ENCODE data around the gene S100A11.

The S100A11 gene

GRCh38 chr1:152023221-152023620, 13.6 kb downstream of the S100A11 start:
- H3K36me3 ChIP-seq (ENCODE audit: control insufficient read depth, insufficient read depth, low read length): no peaks in the 10 kb centered on the region
- no peak overlapping the region for H3K4me3 ChIP-seq (ENCODE audit: low read depth, low read length)
- peaks cover 5% of the 10 kb centered on the region; the same call in 1 of the 2 replicates for H3K4me1 ChIP-seq (ENCODE audit: control insufficient read depth, insufficient read depth, low read length)
- H3K9me3 ChIP-seq (ENCODE audit: control insufficient read depth, insufficient read depth, low read depth, low read length): no peaks in the 10 kb centered on the region
- H3K27me3 ChIP-seq (ENCODE audit: control insufficient read depth, insufficient read depth, low read length): no peaks in the 10 kb centered on the region; the same call in 1 of the 2 replicates
- no peak overlapping the region for H3K27ac ChIP-seq (ENCODE audit: low read depth, low read length)
- no peak overlapping the region for H3K9ac ChIP-seq (ENCODE audit: low read length)

- Histone ChIP-seq H3K4me1 (ENCODE audit: control insufficient read depth, insufficient read depth, low read length) (peaks cover 5% of the 10 kb centered on the region; the same call in 1 of the 2 replicates), H3K36me3 (ENCODE audit: control insufficient read depth, insufficient read depth, low read length) (no peaks in the 10 kb centered on the region), H3K9ac (ENCODE audit: low read length) (no peak overlapping the region), H3K27ac (ENCODE audit: low read depth, low read length) (no peak overlapping the region), H3K9me3 (ENCODE audit: control insufficient read depth, insufficient read depth, low read depth, low read length) (no peaks in the 10 kb centered on the region), H3K27me3 (ENCODE audit: control insufficient read depth, insufficient read depth, low read length) (no peaks in the 10 kb centered on the region; the same call in 1 of the 2 replicates), H3K4me3 (ENCODE audit: low read depth, low read length) (no peak overlapping the region)
These were observed 14.3 kb downstream of the S100A11 start for GRCh38 chr1:152022474-152022873.

- no peaks in the 10 kb centered on the region for H3K9me3 ChIP-seq (ENCODE audit: control insufficient read depth, insufficient read depth, low read depth, low read length)
- no peaks in the 10 kb centered on the region; the same call in 1 of the 2 replicates for H3K27me3 ChIP-seq (ENCODE audit: control insufficient read depth, insufficient read depth, low read length)
- no peak overlapping the region for H3K9ac ChIP-seq (ENCODE audit: low read length)
- H3K4me3 ChIP-seq (ENCODE audit: low read depth, low read length): no peak overlapping the region
- H3K27ac ChIP-seq (ENCODE audit: low read depth, low read length): no peak overlapping the region
- H3K36me3 ChIP-seq (ENCODE audit: control insufficient read depth, insufficient read depth, low read length): no peaks in the 10 kb centered on the region
- peaks cover 5% of the 10 kb centered on the region; the same call in 1 of the 2 replicates for H3K4me1 ChIP-seq (ENCODE audit: control insufficient read depth, insufficient read depth, low read length)
These were observed 15.2 kb downstream of the S100A11 start for GRCh38 chr1:152021569-152021968.

DNA sequence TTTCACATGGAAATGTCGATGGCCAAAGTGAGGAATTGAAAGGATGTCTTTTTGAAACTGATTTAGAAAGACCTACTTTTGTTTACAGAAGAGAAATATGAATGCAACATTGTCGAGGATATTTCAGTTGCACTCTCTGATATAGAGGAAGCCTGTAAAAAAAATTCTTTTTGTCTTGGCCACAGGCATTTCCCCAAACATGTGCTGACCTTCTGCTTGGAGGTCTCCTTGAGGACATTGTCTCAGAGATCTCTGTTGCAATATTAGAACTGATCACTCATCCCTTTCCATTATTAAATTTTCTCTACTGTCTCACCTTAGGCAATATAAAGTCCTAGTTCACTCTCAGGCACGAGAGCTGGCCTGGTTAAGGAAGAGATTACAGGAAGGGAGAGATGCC, 16.0 kb downstream of the S100A11 start:
- Histone ChIP-seq H3K27me3 (ENCODE audit: control insufficient read depth, insufficient read depth, low read length) (no peaks in the 10 kb centered on the region; the same call in 1 of the 2 replicates), H3K27ac (ENCODE audit: low read depth, low read length) (no peak overlapping the region), H3K4me3 (ENCODE audit: low read depth, low read length) (no peak overlapping the region), H3K9me3 (ENCODE audit: control insufficient read depth, insufficient read depth, low read depth, low read length) (no peaks in the 10 kb centered on the region), H3K9ac (ENCODE audit: low read length) (no peak overlapping the region), H3K36me3 (ENCODE audit: control insufficient read depth, insufficient read depth, low read length) (no peaks in the 10 kb centered on the region), H3K4me1 (ENCODE audit: control insufficient read depth, insufficient read depth, low read length) (peaks cover 5% of the 10 kb centered on the region; the same call in 1 of the 2 replicates)

GRCh38 chr1:152018537-152018936, 18.3 kb downstream of the S100A11 start:
- H3K9ac ChIP-seq (ENCODE audit: low read length): no peak overlapping the region
- H3K36me3 ChIP-seq (ENCODE audit: control insufficient read depth, insufficient read depth, low read length): no peaks in the 10 kb centered on the region
- H3K9me3 ChIP-seq (ENCODE audit: control insufficient read depth, insufficient read depth, low read depth, low read length): no peaks in the 10 kb centered on the region

DNA sequence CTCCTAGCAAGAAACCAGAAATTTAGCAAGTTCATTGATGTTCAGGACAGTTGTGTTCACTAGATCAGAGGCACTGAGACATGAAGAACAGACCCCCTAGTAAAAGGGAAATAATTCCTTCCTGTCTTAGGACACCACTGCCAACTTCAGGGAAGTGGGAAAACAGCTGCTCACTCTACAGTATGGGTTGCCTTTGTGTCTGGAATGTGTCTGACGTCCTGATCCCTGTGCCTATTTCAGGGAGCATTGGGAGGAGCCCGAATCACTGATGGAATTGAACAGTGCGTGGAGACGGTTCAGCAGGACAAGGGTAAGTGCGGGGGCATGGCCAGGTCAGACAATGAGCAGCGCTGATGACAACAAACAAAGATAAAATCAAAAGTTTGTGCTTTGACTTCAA, 21.0 kb downstream of the S100A11 start:
- Histone ChIP-seq H3K27ac (ENCODE audit: low read depth, low read length) (no peak overlapping the region), H3K4me3 (ENCODE audit: low read depth, low read length) (no peak overlapping the region), H3K9ac (ENCODE audit: low read length) (no peak overlapping the region), H3K36me3 (ENCODE audit: control insufficient read depth, insufficient read depth, low read length) (no peaks in the 10 kb centered on the region), H3K4me1 (ENCODE audit: control insufficient read depth, insufficient read depth, low read length) (0 out of 2 replicates have a peak, but pooled peaks cover 3% of the 10 kb centered on the region), H3K9me3 (ENCODE audit: control insufficient read depth, insufficient read depth, low read depth, low read length) (no peaks in the 10 kb centered on the region), H3K27me3 (ENCODE audit: control insufficient read depth, insufficient read depth, low read length) (no peaks in the 10 kb centered on the region)

More at GRCh38 chr1:152018537-152018936, 18.3 kb downstream of the S100A11 start:
- Histone ChIP-seq H3K27me3 (ENCODE audit: control insufficient read depth, insufficient read depth, low read length) (no peaks in the 10 kb centered on the region; the same call in 1 of the 2 replicates), H3K27ac (ENCODE audit: low read depth, low read length) (no peak overlapping the region), H3K4me3 (ENCODE audit: low read depth, low read length) (no peak overlapping the region), H3K4me1 (ENCODE audit: control insufficient read depth, insufficient read depth, low read length) (peaks cover 7% of the 10 kb centered on the region; the same call in 1 of the 2 replicates)

GRCh38 chr1:152014943-152015342, 21.9 kb downstream of the S100A11 start:
- Histone ChIP-seq H3K4me3 (ENCODE audit: low read depth, low read length) (no peak overlapping the region), H3K36me3 (ENCODE audit: control insufficient read depth, insufficient read depth, low read length) (no peaks in the 10 kb centered on the region), H3K27me3 (ENCODE audit: control insufficient read depth, insufficient read depth, low read length) (no peaks in the 10 kb centered on the region), H3K9ac (ENCODE audit: low read length) (no peak overlapping the region), H3K27ac (ENCODE audit: low read depth, low read length) (no peak overlapping the region), H3K4me1 (ENCODE audit: control insufficient read depth, insufficient read depth, low read length) (0 out of 2 replicates have a peak, but pooled peaks cover 3% of the 10 kb centered on the region), H3K9me3 (ENCODE audit: control insufficient read depth, insufficient read depth, low read depth, low read length) (no peaks in the 10 kb centered on the region)

- Histone ChIP-seq H3K27me3 (ENCODE audit: control insufficient read depth, insufficient read depth, low read length) (no peaks in the 10 kb centered on the region), H3K9me3 (ENCODE audit: control insufficient read depth, insufficient read depth, low read depth, low read length) (no peaks in the 10 kb centered on the region), H3K9ac (ENCODE audit: low read length) (no peak overlapping the region), H3K4me1 (ENCODE audit: control insufficient read depth, insufficient read depth, low read length) (0 out of 2 replicates have a peak, but pooled peaks cover 3% of the 10 kb centered on the region), H3K27ac (ENCODE audit: low read depth, low read length) (no peak overlapping the region), H3K36me3 (ENCODE audit: control insufficient read depth, insufficient read depth, low read length) (no peaks in the 10 kb centered on the region), H3K4me3 (ENCODE audit: low read depth, low read length) (no peak overlapping the region)
These were observed 23.1 kb downstream of the S100A11 start for GRCh38 chr1:152013664-152014237.

DNA sequence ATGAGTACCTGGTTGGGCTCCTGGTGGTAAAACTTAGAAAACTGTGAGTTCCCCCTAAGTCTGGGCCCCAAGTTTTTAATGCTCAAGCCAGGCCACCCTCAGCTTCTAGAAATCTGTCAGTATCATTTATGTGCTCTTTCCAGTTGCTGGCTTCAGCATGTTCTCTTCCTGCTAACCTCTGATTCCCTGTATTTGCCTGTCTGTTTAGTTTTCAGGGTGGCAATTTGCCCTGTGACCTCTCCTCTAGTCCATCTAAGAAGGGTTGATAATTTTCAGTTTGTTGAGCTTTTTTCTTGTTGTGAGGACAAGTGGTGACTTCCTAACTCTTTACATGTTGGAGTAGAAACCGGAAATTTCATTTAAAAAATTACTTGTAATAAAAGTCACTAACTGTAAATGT, 27.1 kb downstream of the S100A11 start:
- no peak overlapping the region for H3K27ac ChIP-seq (ENCODE audit: low read depth, low read length)
- H3K4me3 ChIP-seq (ENCODE audit: low read depth, low read length): no peak overlapping the region
- no peak overlapping the region for H3K9ac ChIP-seq (ENCODE audit: low read length)
- no peaks in the 10 kb centered on the region for H3K36me3 ChIP-seq (ENCODE audit: control insufficient read depth, insufficient read depth, low read length)
- H3K4me1 ChIP-seq (ENCODE audit: control insufficient read depth, insufficient read depth, low read length): 0 out of 2 replicates have a peak, but pooled peaks cover 3% of the 10 kb centered on the region
- no peaks in the 10 kb centered on the region for H3K27me3 ChIP-seq (ENCODE audit: control insufficient read depth, insufficient read depth, low read length)
- no peaks in the 10 kb centered on the region for H3K9me3 ChIP-seq (ENCODE audit: control insufficient read depth, insufficient read depth, low read depth, low read length)

GRCh38 chr1:152007047-152007446, 29.8 kb downstream of the S100A11 start:
- no peak overlapping the region for H3K27ac ChIP-seq (ENCODE audit: low read depth, low read length)
- H3K4me1 ChIP-seq (ENCODE audit: control insufficient read depth, insufficient read depth, low read length): peaks cover 3% of the 10 kb centered on the region; the same call in 1 of the 2 replicates
- no peaks in the 10 kb centered on the region for H3K9me3 ChIP-seq (ENCODE audit: control insufficient read depth, insufficient read depth, low read depth, low read length)
- H3K4me3 ChIP-seq (ENCODE audit: low read depth, low read length): no peak overlapping the region
- H3K36me3 ChIP-seq (ENCODE audit: control insufficient read depth, insufficient read depth, low read length): no peaks in the 10 kb centered on the region
- no peak overlapping the region for H3K9ac ChIP-seq (ENCODE audit: low read length)
- no peaks in the 10 kb centered on the region for H3K27me3 ChIP-seq (ENCODE audit: control insufficient read depth, insufficient read depth, low read length)

- H3K27me3 ChIP-seq (ENCODE audit: control insufficient read depth, insufficient read depth, low read length): no peaks in the 10 kb centered on the region
- no peak overlapping the region for H3K4me3 ChIP-seq (ENCODE audit: low read depth, low read length)
- no peak overlapping the region for H3K9ac ChIP-seq (ENCODE audit: low read length)
- H3K4me1 ChIP-seq (ENCODE audit: control insufficient read depth, insufficient read depth, low read length): peaks cover 15% of the 10 kb centered on the region
- no peaks in the 10 kb centered on the region for H3K9me3 ChIP-seq (ENCODE audit: control insufficient read depth, insufficient read depth, low read depth, low read length)
- no peak overlapping the region for H3K27ac ChIP-seq (ENCODE audit: low read depth, low read length)
- no peaks in the 10 kb centered on the region for H3K36me3 ChIP-seq (ENCODE audit: control insufficient read depth, insufficient read depth, low read length)
These were observed 31.4 kb downstream of the S100A11 start for GRCh38 chr1:152005360-152005912.
